ENCODE measurements around the gene ATP9A. TPM values are rescaled to one million over a fixed set of nuclear protein-coding genes. Genes with fewer than 3 reads are reported as not detected.
A peak's percentile ranks its signal among the peaks of the same experiment; 100 is the strongest.

The ATP9A gene
- total RNA-seq, 1 experiment from 2014 or later = 18.6 TPM

- Histone ChIP-seq H3K27me3 (ENCODE audit: insufficient read depth, low read depth) (no peaks in the 10 kb centered on the region), H3K9me2 (ENCODE audit: insufficient read depth) (no peaks in the 10 kb centered on the region), H3K4me1 (replicated peaks; ENCODE audit: insufficient read depth) (peaks cover 12% of the 10 kb centered on the region; the same call in 1 of the 2 replicates), H3F3A (ENCODE audit: insufficient read depth, low read depth) (peaks cover 5% of the 10 kb centered on the region), H3K79me2 (ENCODE audit: low read depth) (no peaks in the 10 kb centered on the region), H2AFZ (no peak overlapping the region), H3K4me2 (no peak overlapping the region), H3K4me3 (no peak overlapping the region), H3K27ac (no peak overlapping the region), H4K20me1 (ENCODE audit: insufficient read depth) (no peaks in the 10 kb centered on the region), H3K36me3 (ENCODE audit: low read depth) (no peaks in the 10 kb centered on the region), H3K9me3 (ENCODE audit: insufficient read depth, low read depth) (no peaks in the 10 kb centered on the region)
- BruUV-seq (replicated peaks) = no TSS peak
- DNase-seq = no peak
- TF ChIP-seq, protein P1, sequence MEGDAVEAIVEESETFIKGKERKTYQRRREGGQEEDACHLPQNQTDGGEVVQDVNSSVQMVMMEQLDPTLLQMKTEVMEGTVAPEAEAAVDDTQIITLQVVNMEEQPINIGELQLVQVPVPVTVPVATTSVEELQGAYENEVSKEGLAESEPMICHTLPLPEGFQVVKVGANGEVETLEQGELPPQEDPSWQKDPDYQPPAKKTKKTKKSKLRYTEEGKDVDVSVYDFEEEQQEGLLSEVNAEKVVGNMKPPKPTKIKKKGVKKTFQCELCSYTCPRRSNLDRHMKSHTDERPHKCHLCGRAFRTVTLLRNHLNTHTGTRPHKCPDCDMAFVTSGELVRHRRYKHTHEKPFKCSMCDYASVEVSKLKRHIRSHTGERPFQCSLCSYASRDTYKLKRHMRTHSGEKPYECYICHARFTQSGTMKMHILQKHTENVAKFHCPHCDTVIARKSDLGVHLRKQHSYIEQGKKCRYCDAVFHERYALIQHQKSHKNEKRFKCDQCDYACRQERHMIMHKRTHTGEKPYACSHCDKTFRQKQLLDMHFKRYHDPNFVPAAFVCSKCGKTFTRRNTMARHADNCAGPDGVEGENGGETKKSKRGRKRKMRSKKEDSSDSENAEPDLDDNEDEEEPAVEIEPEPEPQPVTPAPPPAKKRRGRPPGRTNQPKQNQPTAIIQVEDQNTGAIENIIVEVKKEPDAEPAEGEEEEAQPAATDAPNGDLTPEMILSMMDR (conservative IDR thresholded peaks at IDR 0.05) = no peak
- no peak for TF ChIP-seq EZH2 (IDR thresholded peaks at IDR 0.05; ENCODE audit: low read depth)
- intact Hi-C loops (cut with micrococcal nuclease; ENCODE audit: unreplicated experiment) = no loop called here
- ChIA-PET POLR2A (ENCODE audit: unreplicated experiment) (no interaction called here), CTCF (interaction anchor here (1.0 kb wide), 1 partner anchor 453 kb away, joined by 3 read pairs; no protein-coding TSS in a partner anchor)
These were observed 52.9 kb downstream of the ATP9A start for GRCh38 chr20:51715163-51715855.

DNA sequence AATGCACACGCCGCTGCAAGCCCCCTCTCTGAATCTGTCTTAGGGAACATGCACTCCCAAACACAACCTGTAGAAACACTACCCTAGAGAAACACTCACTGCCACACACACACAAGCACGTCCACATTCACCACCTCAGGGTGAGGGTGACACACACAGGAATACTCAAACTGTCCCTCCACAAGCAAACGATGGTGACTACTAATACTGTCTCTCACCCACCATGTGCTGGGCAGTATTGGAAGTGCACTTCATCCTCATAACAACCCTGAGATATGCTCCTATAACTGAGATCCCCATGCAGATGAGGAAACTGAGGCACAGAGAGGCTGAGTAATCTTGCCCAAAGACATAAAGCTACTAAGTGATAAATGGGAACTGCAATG, 55.0 kb downstream of the ATP9A start:
- Histone ChIP-seq H4K20me1 (ENCODE audit: insufficient read depth) (no peaks in the 10 kb centered on the region), H3K4me3 (no peak overlapping the region), H3K4me1 (replicated peaks; ENCODE audit: insufficient read depth) (peaks cover 12% of the 10 kb centered on the region; the same call in 1 of the 2 replicates), H2AFZ (no peak overlapping the region), H3K4me2 (no peak overlapping the region), H3K27me3 (ENCODE audit: insufficient read depth, low read depth) (no peaks in the 10 kb centered on the region), H3K79me2 (ENCODE audit: low read depth) (no peaks in the 10 kb centered on the region), H3K9me2 (ENCODE audit: insufficient read depth) (no peaks in the 10 kb centered on the region), H3K27ac (no peak overlapping the region), H3K9me3 (ENCODE audit: insufficient read depth, low read depth) (no peaks in the 10 kb centered on the region), H3F3A (ENCODE audit: insufficient read depth, low read depth) (peaks cover 5% of the 10 kb centered on the region), H3K36me3 (ENCODE audit: low read depth) (no peaks in the 10 kb centered on the region)
- no TSS peak for BruUV-seq (replicated peaks)
- TF ChIP-seq, protein P1 (conservative IDR thresholded peaks at IDR 0.05) = no peak
- no peak for TF ChIP-seq EZH2 (IDR thresholded peaks at IDR 0.05; ENCODE audit: low read depth)
- CTCF ChIA-PET = no interaction called here
- no peak for DNase-seq
- intact Hi-C loops (cut with micrococcal nuclease; ENCODE audit: unreplicated experiment) = no loop called here
- POLR2A ChIA-PET (ENCODE audit: unreplicated experiment) = no interaction called here

- no TSS peak for BruUV-seq (replicated peaks)
These were observed 55.5 kb downstream of the ATP9A start for GRCh38 chr20:51712501-51713212.

More at GRCh38 chr20:51712501-51713212, 55.5 kb downstream of the ATP9A start:
- ChIA-PET CTCF (no interaction called here), POLR2A (ENCODE audit: unreplicated experiment) (no interaction called here)
- H3K79me2 ChIP-seq (ENCODE audit: low read depth) = no peaks in the 10 kb centered on the region
- H3K4me3 ChIP-seq = no peak overlapping the region
- peak in 1 of 2 experiments; percentile 51 for DNase-seq
- H3F3A ChIP-seq (ENCODE audit: insufficient read depth, low read depth) = peaks cover 5% of the 10 kb centered on the region
- peaks cover 12% of the 10 kb centered on the region; the same call in 1 of the 2 replicates for H3K4me1 ChIP-seq (replicated peaks; ENCODE audit: insufficient read depth)
- intact Hi-C loops (cut with micrococcal nuclease; ENCODE audit: unreplicated experiment) = no loop called here
- no peaks in the 10 kb centered on the region for H3K27me3 ChIP-seq (ENCODE audit: insufficient read depth, low read depth)
- no peaks in the 10 kb centered on the region for H3K36me3 ChIP-seq (ENCODE audit: low read depth)
- no peak overlapping the region for H2AFZ ChIP-seq
- H3K4me2 ChIP-seq = no peak overlapping the region
- no peaks in the 10 kb centered on the region for H4K20me1 ChIP-seq (ENCODE audit: insufficient read depth)
- no peak overlapping the region for H3K27ac ChIP-seq
- no peaks in the 10 kb centered on the region for H3K9me3 ChIP-seq (ENCODE audit: insufficient read depth, low read depth)
- TF ChIP-seq, protein P1 (conservative IDR thresholded peaks at IDR 0.05) = peak; percentile 60
- TF ChIP-seq EZH2 (IDR thresholded peaks at IDR 0.05; ENCODE audit: low read depth) = no peak
- H3K9me2 ChIP-seq (ENCODE audit: insufficient read depth) = no peaks in the 10 kb centered on the region
